Activated effector memory CD4-positive, alpha-beta T cell treated with Interleukin-2 at 50 U/mL for 16 hours (primary cell): ENCODE measurements around the gene CCNQ.

Experiments used
- DNase-seq: peaks from one replicate; pipeline ENCODE4 v3.0.0-alpha.2; 2020

CCNQ gene

DNA sequence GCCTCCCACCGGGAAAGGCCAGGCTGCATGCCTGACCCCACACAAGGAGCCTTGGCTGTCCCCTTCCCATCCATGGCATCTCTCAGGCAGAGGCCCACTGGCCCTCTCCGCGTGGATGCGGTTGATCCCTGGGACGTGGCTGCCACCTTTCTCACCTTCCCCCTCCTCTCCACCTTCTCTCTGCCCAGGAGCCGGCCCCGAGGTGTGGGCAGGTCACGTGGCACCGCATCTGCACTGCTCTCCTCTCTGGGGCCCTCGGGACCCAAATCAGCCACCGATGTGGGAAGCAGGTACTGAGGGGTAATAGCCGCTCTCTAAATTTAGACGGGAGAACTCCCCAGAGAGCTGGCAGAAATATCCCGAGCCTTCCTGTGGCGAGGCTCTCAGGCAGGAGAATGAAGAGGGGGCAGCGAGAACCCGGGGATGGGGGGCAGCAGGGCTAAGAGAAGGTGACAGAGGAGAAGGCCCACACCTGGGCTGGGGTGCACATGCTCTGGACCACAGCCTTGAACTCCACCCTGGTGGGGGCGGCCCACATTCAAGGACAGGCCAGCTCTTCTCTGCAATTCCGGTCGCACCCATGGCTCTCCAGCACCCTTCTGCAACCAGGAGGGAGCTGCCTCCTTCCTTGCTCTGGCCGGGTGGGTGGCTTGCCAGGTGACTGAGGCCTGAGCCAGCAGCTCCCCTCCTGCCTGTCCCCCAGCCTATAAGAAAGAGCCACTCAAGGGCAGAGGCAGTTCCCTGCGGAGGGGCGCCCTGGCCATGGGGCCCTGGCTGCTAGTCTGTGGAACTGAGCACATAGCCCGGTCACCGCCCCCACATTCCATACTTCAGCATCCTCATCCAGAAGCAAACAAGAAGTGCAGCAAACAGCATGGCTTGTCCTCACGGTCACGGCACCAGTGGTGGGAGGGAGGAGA lies 38.4 kb upstream of the CCNQ start:
- DNase-seq: no peak

DNA sequence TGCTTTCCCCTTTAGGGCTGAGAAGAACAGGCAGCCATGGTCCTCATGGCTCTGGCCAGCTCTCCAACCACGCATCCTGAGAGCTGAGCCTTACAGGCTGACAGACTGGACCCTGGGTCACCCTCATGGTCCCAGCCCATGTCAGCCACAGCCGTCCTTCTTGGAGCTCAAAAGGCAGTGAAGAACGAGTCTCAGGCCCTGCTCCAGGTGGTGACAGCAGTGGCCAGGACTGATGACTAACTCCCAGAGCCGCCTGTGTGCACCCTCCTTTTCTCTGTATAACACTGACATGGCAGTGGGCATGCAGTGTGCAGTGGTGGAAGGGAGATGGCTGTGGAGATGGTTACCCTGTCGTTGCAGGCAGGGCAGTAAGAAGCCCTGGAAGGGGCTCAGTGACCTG lies 37.8 kb upstream of the CCNQ start:
- DNase-seq: no peak

DNA sequence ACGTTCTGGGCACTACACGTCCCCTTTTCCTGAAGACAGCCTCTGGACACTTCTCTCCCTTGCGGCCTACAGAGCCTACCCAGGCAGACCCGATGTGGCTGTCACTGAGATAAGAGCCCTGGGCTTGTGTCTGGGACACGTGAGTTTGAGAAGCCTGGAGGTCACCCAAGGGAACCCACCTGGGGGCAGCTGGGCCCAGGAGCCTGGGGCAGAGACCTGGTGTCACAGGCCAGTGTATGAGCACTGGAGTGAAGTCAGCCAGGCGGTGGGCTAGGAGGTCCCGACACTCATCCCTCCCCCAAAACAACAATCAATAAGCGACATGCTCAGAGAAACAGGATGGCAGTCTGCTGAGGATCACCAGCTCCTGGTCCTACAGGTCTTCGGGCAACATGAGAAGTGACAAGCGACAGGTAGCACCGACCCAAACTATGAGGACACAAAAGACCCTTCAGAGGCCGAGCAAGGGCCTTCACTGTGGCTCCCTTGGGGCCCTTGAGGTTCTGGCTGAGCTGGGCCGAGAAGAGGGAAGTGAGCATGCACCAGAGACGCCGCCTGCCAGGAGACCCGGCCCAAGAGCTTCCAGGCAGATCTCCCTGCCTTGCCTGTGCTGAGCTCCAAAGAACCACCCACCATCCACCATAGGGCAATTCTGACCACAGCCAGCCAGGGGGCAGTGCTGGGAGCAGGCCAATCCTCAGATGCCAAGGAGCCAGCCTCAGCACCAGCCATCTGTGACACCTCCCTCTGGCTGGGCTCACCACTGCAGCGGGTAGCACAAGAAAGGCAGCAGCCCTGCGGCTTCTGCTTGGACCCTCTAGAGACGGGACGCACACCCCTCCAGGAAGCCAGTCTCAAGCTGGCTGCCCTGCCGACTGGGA lies 37.1 kb upstream of the CCNQ start:
- no peak for DNase-seq

DNA sequence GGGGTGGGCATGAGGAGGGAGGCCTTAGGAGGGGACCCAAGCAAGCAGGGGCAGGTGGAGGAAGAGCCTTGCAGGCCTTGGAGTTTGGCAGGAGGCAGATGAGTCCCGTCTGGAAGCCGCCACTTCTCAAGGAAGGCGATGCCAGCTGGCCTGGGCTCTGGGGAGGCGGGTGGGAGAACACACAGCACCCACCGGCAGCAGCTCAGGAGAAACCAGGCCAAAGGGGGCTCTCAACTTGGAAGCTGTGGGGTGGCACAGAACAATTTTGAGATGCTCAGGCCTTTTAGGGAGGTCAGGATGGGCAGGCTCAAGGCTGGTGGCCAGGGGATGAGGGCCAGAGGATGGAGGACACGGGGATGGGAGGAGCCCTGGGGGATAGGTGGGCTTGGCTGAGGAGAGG lies 36.4 kb upstream of the CCNQ start:
- no peak for DNase-seq

DNA sequence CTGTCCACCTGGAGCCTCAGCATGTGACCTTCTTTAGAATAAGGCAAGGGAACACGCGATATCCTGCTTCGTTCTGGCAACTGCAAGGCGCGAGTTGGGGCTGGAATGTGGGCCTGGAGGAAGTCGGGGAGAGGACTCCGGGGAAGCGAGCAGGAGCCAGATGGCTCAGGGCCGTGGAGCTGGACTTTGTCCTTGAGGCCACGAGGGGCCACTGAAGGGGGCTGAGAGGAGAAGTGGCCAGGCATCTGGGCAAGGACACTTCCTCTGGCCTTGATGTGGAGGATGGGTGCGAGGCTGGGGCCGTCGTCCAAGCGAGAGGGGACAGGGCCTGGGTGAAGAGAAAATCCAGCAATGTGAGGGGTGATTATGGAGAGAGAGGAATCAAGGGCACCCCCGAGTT lies 35.9 kb upstream of the CCNQ start:
- DNase-seq: no peak

DNA sequence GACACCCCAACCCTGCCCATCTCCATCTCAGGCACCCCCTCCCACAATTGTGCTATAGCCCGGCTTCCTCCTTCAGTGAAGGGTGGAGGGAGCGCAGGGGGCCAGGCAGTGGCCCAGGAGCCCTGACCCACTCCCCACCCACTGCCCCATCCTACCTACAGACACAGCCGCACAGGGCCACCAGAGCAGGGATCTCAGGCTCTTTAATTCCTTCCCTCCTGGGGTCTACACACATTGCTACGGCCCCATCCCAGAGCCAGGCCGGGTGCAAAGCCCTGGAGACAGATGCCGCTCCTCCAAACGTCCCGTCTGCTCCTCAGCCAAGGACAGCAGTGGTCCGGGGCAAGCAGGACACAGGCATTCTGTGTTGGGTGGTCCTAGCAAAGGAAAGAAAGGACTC lies 35.3 kb upstream of the CCNQ start:
- no peak for DNase-seq

DNA sequence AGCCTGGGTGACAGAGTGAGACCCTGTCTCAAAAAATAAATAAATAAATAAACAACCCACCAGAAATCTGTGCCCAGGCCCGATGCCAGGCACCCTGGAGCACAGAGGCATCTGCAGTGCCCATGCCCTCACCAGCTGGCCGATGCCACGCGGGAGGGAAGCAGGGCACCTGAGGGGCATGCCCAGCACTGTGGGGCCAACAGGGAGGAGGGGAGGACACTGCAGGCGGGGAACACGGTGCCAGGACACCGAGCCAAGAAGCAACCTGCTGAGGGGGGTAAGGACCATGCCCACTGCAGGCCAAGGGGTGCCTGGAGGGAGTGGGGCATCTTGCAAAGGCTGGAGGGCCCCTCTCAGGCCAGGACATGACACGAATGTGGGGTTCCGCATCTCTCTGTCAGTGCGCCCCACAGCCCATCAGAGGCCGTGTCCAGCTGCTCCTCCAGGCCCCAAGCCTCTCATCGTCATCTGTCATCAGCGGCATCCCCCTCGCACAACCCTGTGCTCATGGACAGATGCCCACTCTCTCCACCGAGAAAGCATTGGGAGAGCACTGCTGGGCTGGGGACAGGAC lies 34.8 kb upstream of the CCNQ start:
- DNase-seq: no peak

DNA sequence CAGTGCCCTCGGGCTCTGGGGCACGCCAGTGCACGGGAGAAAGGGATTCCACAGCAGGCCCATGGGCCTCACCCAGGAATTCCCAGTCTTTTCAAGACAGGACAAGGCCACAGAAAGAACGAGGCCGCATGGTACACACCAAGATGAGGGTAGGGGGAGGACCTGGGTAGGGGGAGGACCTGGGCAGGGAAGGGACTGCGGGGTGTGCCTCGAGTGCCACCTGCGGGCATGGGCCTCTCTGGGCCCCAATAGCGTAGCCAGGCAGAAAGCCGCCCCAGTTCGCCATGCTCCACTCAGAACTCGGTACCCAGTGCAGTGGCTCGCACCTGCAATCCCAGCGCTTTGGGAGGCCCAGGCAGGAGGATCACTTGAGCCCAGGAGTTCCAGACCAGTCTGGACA lies 34.1 kb upstream of the CCNQ start:
- no peak for DNase-seq

DNA sequence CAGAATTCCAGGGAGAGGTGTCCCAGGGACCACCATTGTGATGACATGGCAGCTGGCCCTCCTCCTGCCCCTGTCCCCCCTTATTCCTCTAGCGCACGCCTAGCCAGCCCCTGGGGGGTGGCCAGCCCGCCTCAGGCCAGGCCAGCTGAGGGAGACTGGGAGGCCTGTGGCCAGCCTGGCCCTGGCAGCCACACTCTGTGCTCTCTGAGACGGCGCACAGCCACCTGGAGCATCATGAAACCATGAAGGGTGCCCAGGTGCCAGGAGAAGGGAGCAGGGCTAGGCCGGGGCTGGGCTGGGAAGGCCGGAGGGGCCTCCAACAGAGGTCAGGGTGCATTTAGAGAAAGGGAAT lies 33.6 kb upstream of the CCNQ start:
- DNase-seq: no peak

DNA sequence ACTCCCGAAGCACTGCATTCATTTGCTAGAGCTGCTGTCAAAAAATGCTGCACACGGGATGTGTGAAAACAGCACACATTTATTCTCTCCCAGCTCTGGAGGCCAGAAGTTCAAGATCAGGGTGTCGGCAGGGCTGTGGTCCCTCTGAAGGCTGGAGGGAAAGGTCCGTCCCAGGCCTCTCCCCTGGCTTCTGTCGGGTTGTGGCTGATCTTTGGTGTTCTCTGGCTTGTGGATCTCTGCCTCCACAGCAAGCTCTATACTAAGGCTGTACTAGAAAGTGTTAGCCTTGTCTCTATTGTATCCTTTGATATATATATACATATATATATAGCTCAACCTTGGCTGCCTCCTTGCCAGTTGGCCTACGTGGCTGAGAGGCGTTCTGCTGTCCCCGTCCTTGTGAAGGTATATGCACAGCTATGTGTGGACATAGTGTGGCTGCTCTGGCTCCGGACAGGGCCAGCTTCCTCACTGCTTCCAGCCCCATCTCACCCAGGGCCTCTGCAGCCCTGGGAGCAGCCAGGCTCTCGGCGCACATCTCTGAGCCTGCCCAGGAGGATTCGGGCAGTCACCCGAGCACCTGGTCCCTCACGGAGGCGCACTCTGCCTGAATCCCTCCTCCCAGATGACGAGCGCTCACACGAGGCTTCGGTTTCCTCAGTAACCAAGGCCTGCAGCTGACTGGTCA lies 33.1 kb upstream of the CCNQ start:
- DNase-seq: no peak

DNA sequence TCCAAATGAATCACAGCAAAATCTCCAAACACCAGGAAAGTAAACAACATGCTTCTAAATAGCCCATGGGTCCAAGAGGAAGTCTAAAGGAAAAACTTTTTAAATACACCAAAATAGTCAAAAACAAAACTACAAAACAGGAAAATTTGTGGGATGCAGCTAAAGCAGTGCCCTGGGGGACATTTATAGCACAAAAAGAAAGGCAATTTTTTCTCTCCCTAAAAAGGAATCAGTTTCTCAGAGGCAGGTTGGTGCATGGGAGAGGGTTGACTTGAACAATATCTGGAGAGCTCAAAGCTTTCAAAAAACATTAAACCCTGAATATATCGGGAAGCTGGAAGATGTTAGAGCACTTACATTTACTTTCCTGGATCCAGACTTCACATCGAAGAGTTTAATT lies 32.4 kb upstream of the CCNQ start:
- DNase-seq: no peak

DNA sequence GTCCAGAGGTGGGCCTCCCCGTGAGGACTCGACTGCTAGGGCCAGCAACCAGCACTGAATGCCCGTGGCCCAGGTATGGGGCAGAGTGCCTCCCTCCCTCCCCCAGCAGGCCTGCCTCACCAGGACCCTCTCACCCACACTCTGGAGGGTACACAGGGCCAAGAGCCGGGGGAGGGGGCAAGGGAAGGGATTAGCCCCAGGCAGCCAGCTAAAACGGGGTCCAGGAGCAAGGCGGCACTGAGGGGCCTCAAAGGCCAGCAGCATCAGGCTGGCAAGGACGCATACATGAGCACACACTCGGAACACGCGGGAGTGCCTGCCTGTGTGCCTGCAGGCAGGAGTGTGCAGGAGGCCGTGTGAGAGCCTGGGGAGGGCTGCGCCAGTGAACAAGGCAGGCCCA lies 29.7 kb upstream of the CCNQ start:
- DNase-seq: no peak

DNA sequence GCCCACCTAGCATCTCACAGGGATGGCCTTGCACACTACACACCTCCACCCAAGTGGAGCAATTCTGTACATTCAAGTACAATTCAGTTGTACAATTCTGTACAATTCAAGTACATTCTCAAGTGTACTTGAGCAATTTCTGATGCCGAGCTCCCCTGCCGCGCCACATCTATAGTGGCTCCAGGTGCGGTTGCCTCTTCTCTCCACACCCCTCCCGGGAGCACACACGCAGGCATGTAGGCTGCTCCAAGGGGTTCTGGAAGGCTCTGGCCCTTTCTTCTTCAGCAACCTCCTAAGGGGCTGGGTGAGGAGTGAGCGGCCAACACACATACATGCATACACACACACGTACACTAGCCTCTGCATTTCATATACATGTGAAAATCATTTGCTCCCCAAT lies 29.2 kb upstream of the CCNQ start:
- DNase-seq: no peak

DNA sequence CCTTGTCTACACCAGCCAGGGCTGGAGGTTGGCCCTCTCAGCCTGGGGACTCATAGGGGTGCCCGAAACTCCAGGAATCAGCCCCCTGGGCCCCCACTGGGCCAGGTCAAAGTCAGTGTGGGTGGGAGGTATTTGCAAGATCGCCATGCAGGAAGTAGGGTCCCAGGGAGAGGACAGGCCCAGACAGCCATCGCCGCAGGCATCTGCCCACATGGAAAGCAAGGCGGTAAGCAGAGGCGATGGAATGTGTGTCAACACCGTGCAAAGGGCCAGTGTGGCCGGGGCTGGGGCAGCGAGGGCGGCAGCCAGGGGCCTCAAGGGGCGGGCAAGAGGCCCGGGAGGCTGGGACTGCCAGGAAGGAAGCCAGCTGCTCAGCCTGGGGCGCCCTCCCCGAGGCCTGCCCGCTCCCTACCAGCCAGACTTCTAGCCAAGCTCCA lies 28.8 kb upstream of the CCNQ start:
- DNase-seq: no peak

DNA sequence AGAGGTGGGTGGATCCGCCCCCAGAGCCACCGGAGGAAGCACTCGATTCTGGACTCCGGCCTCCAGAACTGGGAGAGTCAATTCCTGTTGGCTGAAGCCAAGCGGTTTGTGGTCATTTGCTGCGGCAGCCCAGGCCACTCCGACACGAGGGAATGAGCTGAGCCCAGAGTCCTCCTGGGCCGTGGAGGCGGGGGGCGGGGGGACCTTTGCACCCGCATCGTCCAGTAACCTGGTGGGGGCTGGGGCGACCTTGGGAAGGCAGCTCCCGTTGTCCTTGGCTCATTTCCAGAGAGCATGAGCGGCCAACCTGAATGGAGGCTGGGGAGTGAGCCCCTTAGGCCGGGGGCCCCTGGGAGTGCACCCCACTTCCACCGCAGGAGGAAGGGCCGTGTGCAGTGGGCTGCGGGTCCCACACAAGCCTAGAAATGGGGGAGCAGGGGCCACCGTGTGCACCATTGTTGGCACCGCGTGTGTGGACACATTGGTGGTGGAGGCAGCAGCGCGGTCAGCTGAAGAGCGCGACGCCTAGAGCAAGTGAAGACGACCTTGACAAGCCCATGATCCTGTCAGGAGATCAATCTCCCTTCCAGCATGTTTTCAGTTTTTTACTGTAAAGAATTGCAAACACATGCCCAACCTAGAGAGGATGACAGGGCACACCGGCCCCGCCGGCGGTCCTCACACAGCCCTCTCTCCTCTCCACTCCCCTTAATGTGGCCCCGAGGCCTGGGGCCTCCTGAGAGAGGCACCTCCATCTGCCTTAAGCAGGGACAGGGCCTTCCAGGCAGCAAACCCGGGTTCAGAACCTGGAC lies 28.1 kb upstream of the CCNQ start:
- no peak for DNase-seq

DNA sequence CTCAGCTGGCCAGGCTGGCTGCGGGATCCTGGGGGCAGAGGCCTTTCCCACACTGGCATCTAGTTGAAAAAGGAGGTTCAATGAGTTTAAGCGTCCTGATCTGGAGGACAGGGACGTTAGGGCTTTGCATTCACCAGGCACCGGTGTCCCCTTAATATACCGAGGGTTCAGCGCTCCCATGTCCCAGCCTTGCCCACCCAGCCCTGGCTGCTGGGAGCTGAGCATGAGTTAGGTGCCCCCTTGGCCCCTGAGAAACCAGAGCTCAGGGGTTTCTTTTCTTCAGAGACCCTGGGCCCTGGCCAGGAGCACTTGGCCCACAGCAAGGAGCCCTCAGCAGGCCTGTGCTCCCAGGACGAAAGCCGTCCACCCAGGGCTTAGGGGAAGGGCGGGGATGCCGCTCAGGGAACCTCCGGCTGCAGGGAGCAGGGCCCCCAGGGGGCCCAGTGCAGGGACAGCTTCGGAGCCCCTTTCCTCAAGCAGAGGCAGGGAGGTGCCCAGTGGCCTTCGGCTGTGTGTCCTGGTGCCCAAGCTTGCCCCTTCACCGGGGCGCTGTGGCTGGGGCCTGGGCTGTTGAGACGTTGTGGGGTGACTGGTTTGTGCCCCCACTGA lies 27.2 kb upstream of the CCNQ start:
- no peak for DNase-seq

DNA sequence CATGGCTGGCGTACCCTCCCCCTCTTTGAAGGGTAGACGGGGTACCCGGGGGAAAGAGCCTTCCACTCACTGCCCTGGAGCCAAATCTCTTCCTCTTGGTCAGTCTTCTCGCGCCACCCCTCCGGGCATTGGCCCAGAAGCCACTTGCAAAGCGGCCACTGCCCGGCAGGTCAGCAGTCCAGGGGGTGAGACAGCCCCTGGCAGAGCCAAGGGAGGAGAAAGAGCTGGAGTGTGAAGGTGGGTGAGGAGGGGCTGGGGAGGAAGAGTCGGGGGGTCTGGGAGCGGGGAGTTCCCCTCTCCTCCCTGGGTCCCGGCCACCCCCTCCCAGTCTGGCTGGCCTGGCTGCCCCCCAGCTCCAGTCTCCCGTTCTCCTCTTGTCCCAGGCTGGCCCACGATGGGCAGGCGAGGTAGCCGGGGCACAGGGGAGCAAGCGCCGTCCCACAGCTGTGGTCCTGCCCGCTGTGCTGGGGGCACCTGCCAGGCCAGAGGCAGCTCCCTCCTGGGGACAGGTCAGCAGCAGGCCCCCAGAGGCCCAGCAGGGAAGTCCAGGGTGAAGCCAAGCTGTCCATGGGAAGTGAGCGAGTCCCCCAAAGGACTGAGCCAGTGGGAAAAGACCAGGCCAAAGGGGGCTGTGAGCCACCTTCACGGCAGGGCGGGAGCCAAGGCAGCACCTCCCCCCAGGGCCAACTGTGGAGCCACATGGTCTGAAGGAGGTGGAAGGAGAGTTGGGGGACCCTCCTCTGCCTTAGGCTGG lies 26.5 kb upstream of the CCNQ start:
- no peak for DNase-seq

DNA sequence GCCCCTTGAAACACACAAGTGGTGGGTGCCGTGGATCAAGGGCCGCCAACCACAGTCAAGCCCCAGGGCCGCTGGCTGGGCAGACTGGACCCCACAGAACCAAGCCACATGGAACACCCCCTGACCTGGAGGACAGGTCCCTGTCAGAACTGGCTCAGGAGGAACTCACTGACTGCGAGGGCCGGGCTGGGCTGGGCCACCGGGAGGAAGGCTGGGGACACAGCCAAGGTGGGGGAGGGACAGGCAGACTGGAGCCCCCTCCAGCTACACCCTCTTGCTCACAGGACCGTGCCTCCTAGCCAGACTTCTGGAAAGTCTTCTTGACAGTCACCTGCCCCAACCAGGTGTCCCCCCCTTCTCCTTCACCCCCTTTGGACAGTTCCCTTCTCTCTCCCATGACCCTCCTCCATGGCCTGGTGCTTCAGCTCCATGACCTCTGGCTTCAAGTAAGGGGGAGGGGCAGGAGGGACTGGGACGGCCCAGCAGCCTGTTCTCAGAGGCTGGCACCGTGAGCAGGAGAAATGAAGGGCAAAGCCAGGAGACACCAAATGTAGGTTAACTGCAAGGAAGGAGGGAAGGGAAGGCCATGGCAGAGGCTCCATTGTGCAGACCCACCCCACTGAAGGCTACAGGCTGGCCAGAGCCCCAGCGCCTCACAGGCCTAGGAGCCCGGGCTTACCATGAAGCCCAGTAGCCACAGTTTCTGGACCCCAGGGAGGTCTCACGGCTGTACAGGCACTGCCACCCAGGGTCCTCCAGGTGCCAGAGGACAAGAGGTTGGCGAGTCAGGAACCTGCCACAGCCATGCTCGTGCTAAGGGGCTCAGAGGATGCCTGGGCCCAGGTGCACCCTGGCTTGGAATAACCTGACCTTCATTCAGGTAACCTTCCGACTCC lies 25.5 kb upstream of the CCNQ start:
- DNase-seq: no peak

DNA sequence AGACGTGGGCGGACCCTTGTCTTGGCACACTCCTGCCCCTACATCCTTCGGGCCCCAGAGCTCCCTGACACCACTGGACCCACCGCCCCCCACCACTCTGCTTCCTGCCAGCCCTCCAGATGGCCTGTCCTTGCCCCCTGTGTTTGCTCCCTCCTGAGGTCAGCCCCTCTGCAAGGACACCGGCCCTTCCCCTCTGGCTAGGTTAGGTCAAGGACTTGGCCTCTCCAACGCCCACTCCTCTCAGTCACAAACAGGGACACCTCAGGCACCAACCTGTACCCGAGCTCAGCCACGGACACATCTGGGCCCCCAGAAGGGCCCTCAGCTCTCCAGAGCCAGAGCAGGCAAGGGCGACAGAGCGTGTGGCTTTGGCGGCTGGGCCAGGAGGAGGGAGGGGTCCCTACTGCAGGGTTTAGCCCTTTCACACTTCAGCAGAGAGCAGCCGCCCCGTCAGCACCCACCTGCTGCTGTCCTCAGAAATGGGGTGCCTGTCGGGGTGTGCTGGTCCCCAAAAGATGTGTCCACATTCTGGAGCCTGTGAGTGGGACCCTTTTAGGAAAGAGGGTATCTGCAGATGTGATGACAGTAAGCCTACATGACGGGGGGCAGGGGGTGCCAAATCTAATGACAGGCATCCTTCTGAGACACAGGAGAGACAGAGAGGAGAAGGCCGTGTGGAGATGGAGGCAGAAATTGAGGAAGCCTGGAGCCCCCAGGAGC lies 24.5 kb upstream of the CCNQ start:
- DNase-seq: no peak
